GM18526 (cell line): Measurements from ENCODE around the gene KCTD20.

Experiments
- POLR2A ChIP-seq: IDR thresholded peaks from 3 replicates; pipeline ENCODE4 v1.6.1; 2011; ENCODE audit not compliant: insufficient read length; ENCODE audit errors: extremely low read depth

The KCTD20 gene

DNA sequence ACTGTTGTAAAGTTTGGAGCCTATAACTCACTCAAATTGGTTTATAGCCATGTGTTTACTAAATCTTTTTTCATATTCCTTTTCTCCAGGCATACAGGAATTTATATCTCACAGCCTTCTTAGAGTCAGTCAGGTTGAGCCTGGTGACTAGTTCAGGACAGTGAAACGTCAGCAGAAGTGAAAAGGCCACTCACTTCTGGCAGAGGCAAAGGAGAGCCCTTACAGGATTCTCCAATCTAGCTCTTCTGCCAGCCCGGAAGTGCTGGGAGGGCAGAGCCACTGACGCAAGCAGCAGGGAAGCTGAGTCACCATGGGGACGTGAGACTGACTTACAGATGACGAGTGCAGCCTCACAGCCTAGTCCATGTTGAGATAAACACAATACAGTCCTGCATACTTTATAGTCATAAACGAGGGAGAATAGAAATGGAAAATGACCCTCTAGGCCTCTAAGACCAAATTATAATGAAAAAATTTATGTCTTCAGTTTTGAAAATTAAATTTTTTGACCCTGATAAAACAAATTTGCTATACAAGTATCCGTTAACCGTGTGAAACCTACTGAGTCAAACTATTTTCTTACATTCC, 1.4 kb upstream of the KCTD20 start:
- peak; percentile 50 for TF ChIP-seq POLR2A

DNA sequence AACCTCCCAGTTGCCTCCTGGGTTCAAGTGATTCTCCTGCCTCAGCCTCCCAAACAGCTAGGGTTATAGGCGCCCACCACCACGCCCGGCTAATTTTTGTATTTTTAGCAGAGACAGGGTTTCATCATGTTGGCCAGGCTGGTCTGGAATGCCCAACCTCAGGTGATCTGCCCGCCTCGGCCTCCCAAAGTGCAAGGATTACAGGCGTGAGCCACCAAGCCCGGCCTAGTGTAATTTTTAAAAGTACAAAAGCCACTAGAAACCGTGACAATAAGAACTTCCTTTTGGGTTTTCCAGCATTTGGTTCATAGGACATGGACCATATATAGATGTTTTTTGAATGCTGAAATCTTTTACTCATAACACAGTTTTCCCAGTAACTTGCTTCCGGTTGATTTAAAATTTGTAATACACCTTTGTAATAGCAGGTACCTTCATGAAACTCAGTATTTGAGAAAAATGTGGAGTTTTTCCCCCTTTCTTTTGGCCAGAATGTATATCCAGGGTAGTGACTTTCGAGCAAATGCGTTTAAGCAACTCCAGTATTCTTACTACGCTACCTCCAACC, 613 bp upstream of the KCTD20 start:
- TF ChIP-seq POLR2A: no peak

- TF ChIP-seq POLR2A: no peak
Observed at GRCh38 chr6:36443471-36444428, 950 bp downstream of the KCTD20 start.

- no peak for TF ChIP-seq POLR2A
Observed at GRCh38 chr6:36444470-36444869, 1.7 kb downstream of the KCTD20 start.

DNA sequence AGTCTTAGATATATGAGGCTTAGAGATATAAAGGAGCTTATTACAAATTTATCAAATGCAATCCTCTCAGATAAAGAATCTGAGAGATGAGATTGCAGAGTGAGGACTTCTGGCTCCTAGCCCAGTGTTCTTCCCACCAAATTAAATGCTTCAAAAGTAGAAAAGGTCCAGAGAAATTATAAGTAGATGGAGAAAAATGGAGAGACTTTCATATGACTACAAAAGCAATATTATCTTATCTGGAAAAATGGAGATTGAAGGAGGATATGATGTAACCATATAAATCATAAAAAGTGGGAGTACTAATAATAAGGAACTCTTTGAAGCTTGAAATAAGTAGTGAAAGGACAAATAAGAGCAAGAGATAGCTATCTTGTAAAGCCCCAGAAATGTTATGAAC, 2.8 kb downstream of the KCTD20 start:
- TF ChIP-seq POLR2A: no peak

- TF ChIP-seq POLR2A: no peak
Observed at GRCh38 chr6:36455486-36456027, 12.8 kb downstream of the KCTD20 start.

GRCh38 chr6:36459501-36459900, 16.7 kb downstream of the KCTD20 start:
- no peak for TF ChIP-seq POLR2A

DNA sequence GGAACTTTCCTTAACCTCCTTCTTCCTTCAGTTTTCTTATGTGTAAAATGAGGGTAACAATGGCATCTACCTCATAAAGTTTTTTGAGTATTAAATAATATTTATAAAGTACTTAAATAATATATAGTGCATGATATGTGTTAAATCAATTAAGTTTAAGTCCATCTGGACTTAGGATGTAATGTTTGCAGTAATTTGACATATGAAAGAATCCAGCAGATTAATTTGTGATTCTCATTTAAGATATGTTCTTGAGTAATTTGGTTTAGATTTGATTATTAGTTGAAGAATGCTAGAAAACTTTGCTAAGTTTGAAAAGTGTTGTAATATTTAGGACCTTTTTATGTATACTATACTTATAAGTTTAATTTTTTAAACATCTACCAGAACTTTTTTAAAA, 18.1 kb downstream of the KCTD20 start:
- TF ChIP-seq POLR2A: no peak

- no peak for TF ChIP-seq POLR2A
Observed at GRCh38 chr6:36461646-36462045, 18.8 kb downstream of the KCTD20 start.

DNA sequence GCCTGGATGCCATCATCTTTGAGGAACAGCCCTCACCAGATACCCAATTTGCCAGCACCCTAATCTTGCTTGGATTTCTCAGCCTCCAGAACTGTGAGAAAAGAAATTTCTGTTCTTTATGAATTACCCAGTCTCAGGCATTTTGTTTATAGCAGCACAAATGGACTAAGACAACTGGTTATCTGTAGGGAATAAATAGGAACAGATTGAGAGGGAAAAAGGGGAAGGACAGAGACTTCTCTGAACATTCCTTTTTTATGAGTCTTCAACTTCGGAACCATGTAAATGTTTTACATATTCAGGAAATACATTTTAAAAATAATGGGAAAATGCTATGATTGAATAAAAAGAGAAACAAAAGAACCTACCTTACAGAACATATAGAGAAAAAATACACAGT, 20.9 kb downstream of the KCTD20 start:
- TF ChIP-seq POLR2A: no peak

GRCh38 chr6:36464233-36464632, 21.4 kb downstream of the KCTD20 start:
- no peak for TF ChIP-seq POLR2A

GRCh38 chr6:36467625-36468024, 24.8 kb downstream of the KCTD20 start:
- TF ChIP-seq POLR2A: no peak

- TF ChIP-seq POLR2A: no peak
Observed at GRCh38 chr6:36469148-36469661, 26.4 kb downstream of the KCTD20 start.

- TF ChIP-seq POLR2A: no peak
Observed at GRCh38 chr6:36469946-36470345, 27.1 kb downstream of the KCTD20 start.

DNA sequence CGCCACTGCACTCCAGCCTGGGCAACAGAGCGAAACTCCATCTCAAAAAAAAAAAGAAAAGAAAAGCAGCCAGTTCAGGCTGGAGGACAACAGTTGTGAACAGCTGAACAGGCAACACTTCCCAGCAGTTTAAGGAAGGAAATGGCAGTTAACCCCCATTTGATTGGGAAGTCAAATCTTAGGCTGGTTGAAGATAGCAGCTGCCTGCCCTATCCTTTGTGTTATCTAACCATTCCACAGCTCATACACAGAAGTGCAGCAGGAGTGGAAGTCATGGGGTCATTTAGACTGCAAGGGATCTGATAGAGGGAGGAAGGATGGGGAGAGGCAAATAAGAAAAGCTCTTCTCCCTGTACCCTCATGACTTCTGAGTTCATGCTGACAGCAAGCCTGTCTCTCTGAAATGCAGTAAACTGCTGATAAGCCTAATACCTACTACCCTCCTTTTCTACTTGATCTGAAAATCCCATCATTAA, 35.3 kb downstream of the KCTD20 start:
- TF ChIP-seq POLR2A: no peak
